Lower leg skin (tissue), 3 donors: Measurements from ENCODE around the gene VRK1.

ENCODE experiments used
- POLR2A ChIP-seq, 2 donors: fragments of 450-650 bp; IDR thresholded peaks; one replicate each; pipeline ENCODE4 v1.6.1; 2016 to 2017; ENCODE audit warnings: antibody characterized with exemption in 2 of 2, mild to moderate bottlenecking in 1 of 2, moderate library complexity in 1 of 2
- TF ChIP-seq, protein P1 (sequence below), 3 donors: fragments of 450-650 bp; IDR thresholded peaks; one replicate each; pipeline ENCODE4 v1.5.1; 2016; ENCODE audit warnings: antibody characterized with exemption in 3 of 3, mild to moderate bottlenecking in 3 of 3, moderate library complexity in 2 of 3

DNA sequence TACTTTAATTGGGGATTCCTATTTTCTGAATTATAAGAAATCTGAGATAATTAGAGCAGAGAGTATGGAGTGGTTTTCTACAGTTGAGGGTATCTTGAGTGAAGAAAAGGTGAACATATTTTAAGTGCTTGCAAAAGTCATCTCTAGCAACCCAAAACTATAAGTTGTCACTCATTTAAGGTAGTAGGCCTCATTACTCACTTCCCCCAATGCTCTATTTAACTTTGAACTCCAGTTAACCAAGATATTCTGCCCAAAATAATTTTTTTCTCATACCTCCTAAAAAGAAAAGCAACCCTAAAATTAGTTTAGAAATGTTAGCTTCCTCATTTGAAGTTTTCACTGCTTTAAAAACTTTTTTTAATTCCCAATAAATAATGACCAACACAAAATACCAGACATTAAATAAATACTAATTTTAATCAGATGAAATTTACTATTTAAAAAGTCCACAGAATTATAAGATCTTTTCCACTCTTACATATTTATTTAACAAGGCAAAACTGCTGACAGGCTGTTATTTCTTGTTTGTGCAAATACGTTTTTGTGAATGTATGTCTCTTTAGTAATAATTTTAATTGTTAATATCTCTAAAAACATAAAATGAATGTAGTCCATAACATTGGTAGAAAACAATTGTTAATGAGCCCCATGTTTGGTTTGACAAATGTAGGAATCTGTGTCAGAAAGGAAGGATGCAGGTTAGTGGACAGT lies 47.8 kb downstream of the VRK1 start:
- TF ChIP-seq, protein P1, sequence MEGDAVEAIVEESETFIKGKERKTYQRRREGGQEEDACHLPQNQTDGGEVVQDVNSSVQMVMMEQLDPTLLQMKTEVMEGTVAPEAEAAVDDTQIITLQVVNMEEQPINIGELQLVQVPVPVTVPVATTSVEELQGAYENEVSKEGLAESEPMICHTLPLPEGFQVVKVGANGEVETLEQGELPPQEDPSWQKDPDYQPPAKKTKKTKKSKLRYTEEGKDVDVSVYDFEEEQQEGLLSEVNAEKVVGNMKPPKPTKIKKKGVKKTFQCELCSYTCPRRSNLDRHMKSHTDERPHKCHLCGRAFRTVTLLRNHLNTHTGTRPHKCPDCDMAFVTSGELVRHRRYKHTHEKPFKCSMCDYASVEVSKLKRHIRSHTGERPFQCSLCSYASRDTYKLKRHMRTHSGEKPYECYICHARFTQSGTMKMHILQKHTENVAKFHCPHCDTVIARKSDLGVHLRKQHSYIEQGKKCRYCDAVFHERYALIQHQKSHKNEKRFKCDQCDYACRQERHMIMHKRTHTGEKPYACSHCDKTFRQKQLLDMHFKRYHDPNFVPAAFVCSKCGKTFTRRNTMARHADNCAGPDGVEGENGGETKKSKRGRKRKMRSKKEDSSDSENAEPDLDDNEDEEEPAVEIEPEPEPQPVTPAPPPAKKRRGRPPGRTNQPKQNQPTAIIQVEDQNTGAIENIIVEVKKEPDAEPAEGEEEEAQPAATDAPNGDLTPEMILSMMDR (IDR thresholded peaks at IDR 0.05), result no peak
- TF ChIP-seq POLR2A (IDR thresholded peaks at IDR 0.05), result no peak
